RPMI7951 (cell line): ENCODE results near the gene TM4SF4. TPM values are rescaled to one million over a fixed set of nuclear protein-coding genes. Genes with fewer than 3 reads are reported as not detected.
"Not testable (repeated sequence)": the region's sequence is repeated elsewhere in the genome, so short reads cannot be mapped to it uniquely, and the experiment has no call there.

Experiments
- DNase-seq: peaks from one replicate; pipeline ENCODE4 v3.0.0-alpha.2; 2012; ENCODE audit warnings: low read depth
- total RNA-seq: library from RNA; depleted of rRNA; stranded (reverse); fragments of >200 nt; shearing (Covaris generic); gene quantifications from 2 replicates; pipeline ENCODE4 v1.2.3, GENCODE V29; 2014; rRNA removed

The TM4SF4 gene, protein sequence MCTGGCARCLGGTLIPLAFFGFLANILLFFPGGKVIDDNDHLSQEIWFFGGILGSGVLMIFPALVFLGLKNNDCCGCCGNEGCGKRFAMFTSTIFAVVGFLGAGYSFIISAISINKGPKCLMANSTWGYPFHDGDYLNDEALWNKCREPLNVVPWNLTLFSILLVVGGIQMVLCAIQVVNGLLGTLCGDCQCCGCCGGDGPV
- total RNA-seq = not detected in 2 replicates

DNA sequence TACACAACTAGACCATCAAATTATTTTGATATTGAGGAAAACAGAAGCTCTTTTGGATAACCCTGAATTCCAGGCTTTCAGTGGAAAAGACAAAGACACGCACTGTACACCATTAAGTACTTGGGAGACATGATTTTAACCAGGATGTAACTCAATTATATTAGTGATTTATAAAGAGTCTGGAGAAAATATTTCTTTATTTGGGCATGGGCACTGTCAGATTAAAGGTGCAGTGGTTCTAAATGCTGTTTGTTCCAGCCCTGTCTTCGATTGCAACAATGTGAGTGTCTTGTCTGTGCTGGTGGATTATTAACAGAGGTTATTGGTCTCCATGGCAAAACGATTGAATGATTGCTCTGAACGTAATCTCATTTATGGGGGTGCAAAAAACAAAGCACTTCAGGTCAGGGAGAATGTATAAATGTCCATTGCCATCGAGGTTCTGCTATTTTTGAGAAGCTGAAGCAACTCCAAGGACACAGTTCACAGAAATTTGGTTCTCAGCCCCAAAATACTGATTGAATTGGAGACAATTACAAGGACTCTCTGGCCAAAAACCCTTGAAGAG, at the start of gene TM4SF4:
TSS of gene TM4SF4 (plus strand) at position 448 of the 568 bp plus-strand sequence. CDS start 181 bp downstream, outside the sequence.
- no peak for DNase-seq

DNA sequence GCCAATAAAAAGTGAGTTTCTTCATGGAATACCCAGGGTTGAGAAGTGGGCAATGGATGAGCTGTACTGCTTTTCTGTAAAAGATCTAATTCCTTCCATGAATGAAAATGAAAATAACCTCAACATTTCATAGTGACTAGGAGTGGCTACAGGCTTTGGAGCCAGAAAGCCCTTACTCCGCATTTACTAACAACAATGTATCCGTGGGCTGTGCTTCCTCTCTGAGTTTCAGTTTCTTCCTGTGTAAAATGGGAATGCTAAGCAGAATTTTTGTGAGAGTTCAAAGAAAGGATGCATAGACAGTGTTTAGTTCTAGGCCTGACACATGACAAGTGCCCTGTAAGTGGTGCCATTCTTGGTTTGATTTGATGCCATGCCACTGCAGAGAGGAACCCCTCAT, 49.6 kb upstream of the TM4SF4 start:
- DNase-seq = no peak

GRCh38 chr3:149426325-149426724, 48.2 kb upstream of the TM4SF4 start:
- no peak for DNase-seq

- no peak for DNase-seq
These were observed 46.4 kb upstream of the TM4SF4 start for GRCh38 chr3:149428087-149428486.

GRCh38 chr3:149430216-149430615, 44.3 kb upstream of the TM4SF4 start:
- DNase-seq = no peak

- DNase-seq = no peak
These were observed 42.3 kb upstream of the TM4SF4 start for GRCh38 chr3:149432149-149432548.

DNA sequence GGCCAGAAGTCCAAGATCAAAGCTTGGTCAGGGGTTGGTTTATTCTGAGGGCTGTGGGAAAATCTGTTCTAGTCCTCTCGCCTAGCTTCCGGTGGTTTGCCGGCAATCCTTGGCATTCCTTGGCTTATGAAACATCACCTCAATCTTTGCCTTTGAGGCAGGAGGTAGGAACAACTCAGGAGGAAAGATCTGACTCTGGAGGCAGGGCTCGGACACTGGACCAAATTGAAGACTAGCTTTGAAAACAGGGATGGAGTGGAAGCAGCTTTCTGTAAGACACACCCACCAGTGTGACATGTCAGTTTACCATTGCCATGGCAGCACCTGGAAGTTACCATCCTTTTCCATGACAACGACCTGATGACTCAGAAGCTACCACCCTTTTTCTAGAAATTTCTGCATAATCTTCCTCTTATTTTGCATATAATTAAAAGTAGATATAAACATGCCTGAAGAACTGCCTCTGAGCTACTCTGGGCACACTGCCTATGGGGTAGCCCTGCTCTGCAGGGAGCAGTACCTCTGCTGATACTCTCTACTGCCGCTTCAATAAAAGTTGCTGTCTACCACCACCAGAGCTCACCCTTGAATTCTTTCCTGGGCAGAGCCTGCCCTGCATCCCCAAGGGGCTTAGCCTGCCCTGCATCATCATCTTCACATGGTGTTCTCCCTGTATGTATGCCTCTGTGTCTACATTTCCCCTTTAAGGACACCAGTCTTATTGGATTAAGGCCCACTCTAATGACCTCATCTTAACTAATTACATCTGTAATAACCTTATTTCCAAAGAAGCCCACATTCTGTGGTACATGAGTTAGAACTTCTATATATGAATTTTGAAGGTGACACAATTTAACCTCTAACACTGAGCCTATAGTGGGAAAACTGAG, 38.3 kb upstream of the TM4SF4 start:
- DNase-seq = peak; percentile 64

GRCh38 chr3:149437286-149437685, 37.2 kb upstream of the TM4SF4 start:
- DNase-seq = no peak

- no peak for DNase-seq
These were observed 36.8 kb upstream of the TM4SF4 start for GRCh38 chr3:149437710-149438109.

GRCh38 chr3:149438981-149439380, 35.5 kb upstream of the TM4SF4 start:
- DNase-seq = no peak

GRCh38 chr3:149441642-149442041, 32.9 kb upstream of the TM4SF4 start:
- no peak for DNase-seq

- no peak for DNase-seq
These were observed 32.5 kb upstream of the TM4SF4 start for GRCh38 chr3:149442043-149442442.

- DNase-seq = peak; percentile 61
These were observed 31.5 kb upstream of the TM4SF4 start for GRCh38 chr3:149442851-149443544.

GRCh38 chr3:149443545-149443912, 31.0 kb upstream of the TM4SF4 start:
- DNase-seq = no peak

GRCh38 chr3:149444867-149445266, 29.6 kb upstream of the TM4SF4 start:
- not testable (repeated sequence) for DNase-seq

DNA sequence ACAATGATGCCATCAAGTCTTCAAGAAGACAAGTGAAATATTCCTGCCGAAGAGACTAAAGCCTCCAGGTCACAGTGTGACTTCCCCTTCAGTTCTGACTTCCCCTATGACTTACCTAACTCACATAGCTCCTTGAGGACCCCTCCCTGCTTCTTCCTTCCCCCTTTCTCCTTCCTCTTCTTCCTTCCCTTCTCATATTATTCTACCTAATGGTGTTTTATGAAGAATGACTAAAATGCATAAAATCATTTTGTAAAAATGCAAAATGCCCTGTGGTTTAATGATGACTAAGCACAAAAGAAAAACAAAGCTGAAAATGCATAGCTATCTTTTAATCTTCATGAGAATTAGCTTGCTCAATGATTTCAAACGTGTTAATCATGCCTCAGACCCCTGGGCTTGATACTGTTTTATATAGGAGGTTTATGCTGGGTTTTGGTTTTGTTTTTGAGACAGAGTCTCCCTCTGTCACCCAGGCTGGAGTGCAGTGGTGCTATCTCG, 26.1 kb upstream of the TM4SF4 start:
- DNase-seq = peak; percentile 52

- peak; percentile 32 for DNase-seq
These were observed 25.3 kb upstream of the TM4SF4 start for GRCh38 chr3:149449182-149449581.

GRCh38 chr3:149449799-149450198, 24.7 kb upstream of the TM4SF4 start:
- DNase-seq = no peak

DNA sequence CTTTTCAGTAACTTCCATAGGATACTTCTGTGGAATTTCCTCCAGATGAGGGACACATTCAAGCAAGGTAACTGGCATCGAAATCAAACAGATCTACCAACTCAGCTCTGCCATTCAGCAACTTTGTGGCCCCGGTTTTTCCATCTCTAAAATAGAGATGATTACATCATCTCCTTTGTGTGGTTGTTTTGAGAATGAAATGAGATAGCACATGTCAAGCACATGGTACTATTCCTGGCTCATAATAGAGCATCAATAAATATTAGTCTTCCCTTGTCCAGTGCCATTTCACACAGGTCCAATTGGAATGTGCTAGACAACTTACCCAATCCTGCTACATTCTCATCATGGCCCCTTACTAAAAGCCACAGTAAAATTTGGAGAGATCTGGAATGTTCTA, 24.2 kb upstream of the TM4SF4 start:
- no peak for DNase-seq

GRCh38 chr3:149452036-149452435, 22.5 kb upstream of the TM4SF4 start:
- DNase-seq = no peak

- DNase-seq = no peak
These were observed 21.2 kb upstream of the TM4SF4 start for GRCh38 chr3:149453140-149453805.
